Mucosa of descending colon (tissue), 3 donors: ENCODE data around the gene CETN2. TPM values are rescaled to one million over a fixed set of nuclear protein-coding genes. Genes with fewer than 3 reads are reported as not detected.

Source experiments
- ATAC-seq: fragments of 200-7000 bp; cut with Tn5 transposase; one replicate; pipeline ENCODE4 v1.9.1; 2020; ENCODE audit warnings: mild to moderate bottlenecking, moderate library complexity
- DNase-seq, 3 donors: peaks; one replicate each; pipeline ENCODE4 v3.0.0-alpha.2; 2020
- H3K36me3 ChIP-seq: fragments of 200-600 bp; one replicate; pipeline ENCODE4 v1.8.0; 2021; ENCODE audit warnings: low read depth, mild to moderate bottlenecking
- H3K4me1 ChIP-seq: fragments of 200-600 bp; one replicate; pipeline ENCODE4 v1.8.0; 2021; ENCODE audit warnings: low read depth, mild to moderate bottlenecking
- H3K4me3 ChIP-seq: fragments of 200-600 bp; one replicate; pipeline ENCODE4 v1.8.0; 2021; ENCODE audit warnings: mild to moderate bottlenecking
- H3K9me3 ChIP-seq: fragments of 200-600 bp; one replicate; pipeline ENCODE4 v1.8.0; 2021; ENCODE audit warnings: mild to moderate bottlenecking
- intact Hi-C, 2 donors: fragments of 100-400 bp; cut with DNase I in 1 of 2; cut with micrococcal nuclease in 1 of 2; formaldehyde crosslinking; loops; one replicate each; pipeline versions ENCODE4 v1.11.0 to v1.11.1; 2022; cut with DNase I, micrococcal nuclease
- total RNA-seq, 3 donors: library from RNA; stranded (reverse); fragmentation: NEBNext Ultra II Directional in 2 of 3; extraction: Animal tissue kit (Norgen Biotek cat#: 25700) in 2 of 3; gene quantifications; one replicate each; pipeline versions ENCODE4 v1.2.1 to v1.2.4, GENCODE V29; 2021 to 2023
- TF ChIP-seq, protein P1 (sequence below): fragments of 200-600 bp; IDR thresholded peaks from one replicate; pipeline ENCODE4 v1.8.0; 2022; ENCODE audit warnings: antibody characterized with exemption, mild to moderate bottlenecking
- donor health status: DM: no; HTN: no; CAD: no; lungs with moderate emphysema.
- donor health status: DM: no; HTN: no; CAD: no.
- donor health status: DM: no; HTN: yes; CAD: no.

CETN2 gene
- total RNA-seq, 3 donors from 2014 or later: 10.9 to 25.3 (median 17.7) TPM

DNA sequence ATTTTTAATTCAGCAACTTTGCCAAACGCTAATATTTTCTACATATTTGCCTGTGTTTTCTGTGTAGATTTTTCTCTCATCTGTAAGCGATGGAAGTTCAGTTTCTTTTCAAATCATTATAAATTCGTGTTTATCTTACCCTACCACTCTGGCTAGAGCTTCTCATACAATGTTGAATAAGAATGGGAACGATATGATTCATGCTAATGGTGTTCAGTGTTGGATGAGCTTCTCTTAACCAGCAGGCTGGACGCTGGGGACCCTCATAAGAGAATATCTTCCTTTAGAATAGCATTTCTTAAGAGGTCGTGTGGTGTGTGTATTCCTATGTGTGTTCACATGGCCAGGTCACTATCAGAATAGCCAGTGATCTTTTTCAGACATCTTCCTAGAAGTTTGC is 31.3 kb upstream of the CETN2 start:
- ATAC-seq: no peak
- TF ChIP-seq, protein P1, sequence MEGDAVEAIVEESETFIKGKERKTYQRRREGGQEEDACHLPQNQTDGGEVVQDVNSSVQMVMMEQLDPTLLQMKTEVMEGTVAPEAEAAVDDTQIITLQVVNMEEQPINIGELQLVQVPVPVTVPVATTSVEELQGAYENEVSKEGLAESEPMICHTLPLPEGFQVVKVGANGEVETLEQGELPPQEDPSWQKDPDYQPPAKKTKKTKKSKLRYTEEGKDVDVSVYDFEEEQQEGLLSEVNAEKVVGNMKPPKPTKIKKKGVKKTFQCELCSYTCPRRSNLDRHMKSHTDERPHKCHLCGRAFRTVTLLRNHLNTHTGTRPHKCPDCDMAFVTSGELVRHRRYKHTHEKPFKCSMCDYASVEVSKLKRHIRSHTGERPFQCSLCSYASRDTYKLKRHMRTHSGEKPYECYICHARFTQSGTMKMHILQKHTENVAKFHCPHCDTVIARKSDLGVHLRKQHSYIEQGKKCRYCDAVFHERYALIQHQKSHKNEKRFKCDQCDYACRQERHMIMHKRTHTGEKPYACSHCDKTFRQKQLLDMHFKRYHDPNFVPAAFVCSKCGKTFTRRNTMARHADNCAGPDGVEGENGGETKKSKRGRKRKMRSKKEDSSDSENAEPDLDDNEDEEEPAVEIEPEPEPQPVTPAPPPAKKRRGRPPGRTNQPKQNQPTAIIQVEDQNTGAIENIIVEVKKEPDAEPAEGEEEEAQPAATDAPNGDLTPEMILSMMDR: no peak

DNA sequence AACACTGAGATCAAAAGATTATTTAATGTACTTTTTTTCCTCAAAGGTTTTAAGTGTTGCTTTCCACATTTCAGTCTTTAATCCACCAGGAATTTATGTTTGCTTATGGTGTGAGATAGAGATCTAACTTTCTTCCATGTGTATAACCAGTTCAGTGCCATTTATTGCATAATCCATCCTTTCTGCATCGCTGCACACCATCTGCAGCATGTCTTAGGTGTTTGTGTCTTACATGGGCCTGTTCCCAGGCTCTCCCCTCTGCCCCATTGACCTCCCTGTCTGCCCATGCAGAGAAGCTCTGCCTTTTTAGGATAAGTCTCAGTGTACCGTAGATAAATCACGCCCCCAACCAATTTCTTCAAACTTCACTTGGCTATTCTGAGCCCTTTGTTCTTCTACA is 30.6 kb upstream of the CETN2 start:
- Histone ChIP-seq H3K4me3 (no peak overlapping the region), H3K4me1 (no peaks in the 10 kb centered on the region), H3K36me3 (no peaks in the 10 kb centered on the region), H3K9me3 (no peaks in the 10 kb centered on the region)
- TF ChIP-seq, protein P1: no peak
- DNase-seq: no peak
- ATAC-seq: no peak
- intact Hi-C loops: no loop called here

More for the DNA sequence above, 31.3 kb upstream of the CETN2 start:
- Histone ChIP-seq H3K4me3 (no peak overlapping the region), H3K36me3 (no peaks in the 10 kb centered on the region), H3K9me3 (no peaks in the 10 kb centered on the region), H3K4me1 (no peaks in the 10 kb centered on the region)
- no peak for DNase-seq
- intact Hi-C loops: no loop called here

DNA sequence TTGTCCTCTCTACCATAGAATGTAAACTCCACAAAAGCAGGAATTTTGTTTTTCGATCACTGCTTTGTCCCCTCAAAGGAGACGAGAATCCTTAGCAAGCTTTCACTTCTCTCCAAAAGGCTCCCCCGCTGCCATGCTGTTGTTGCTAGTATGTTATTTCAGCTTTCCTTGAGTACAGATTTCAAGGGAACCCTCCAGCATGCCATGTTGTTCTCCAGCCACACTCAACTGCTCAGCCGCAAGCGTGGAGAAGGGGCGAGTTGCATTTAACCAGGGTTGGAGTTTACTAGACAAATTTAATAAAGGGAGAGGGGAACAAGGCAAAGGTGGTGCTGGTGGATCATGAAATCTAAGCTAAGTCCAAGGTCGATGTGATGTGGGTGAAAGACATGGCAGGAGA is 23.4 kb upstream of the CETN2 start:
- Histone ChIP-seq H3K36me3 (no peaks in the 10 kb centered on the region), H3K9me3 (no peaks in the 10 kb centered on the region), H3K4me1 (no peaks in the 10 kb centered on the region), H3K4me3 (no peak overlapping the region)
- ATAC-seq: no peak
- intact Hi-C loops: no loop called here
- TF ChIP-seq, protein P1: no peak
- no peak for DNase-seq

DNA sequence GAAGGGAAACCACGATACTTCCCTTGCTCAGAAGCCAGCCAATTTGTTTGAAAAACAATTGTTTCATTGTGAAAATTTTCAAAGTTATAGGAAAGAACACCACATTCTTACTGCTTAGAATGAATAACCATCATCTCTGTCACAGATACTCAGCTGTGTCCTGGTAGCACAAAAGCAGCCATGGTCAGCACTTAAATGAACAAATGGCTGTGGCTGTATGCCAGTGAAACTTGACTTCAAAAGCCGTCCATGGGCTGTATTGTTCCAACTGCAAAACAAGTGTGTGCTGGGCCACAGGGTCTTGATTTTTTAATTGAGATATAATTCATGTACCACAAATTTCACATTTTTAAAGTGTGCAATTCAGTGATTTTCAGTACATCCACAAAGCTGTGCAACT is 19.9 kb upstream of the CETN2 start:
- no peaks in the 10 kb centered on the region for H3K9me3 ChIP-seq
- no peaks in the 10 kb centered on the region for H3K4me1 ChIP-seq
- intact Hi-C loops: no loop called here
- H3K36me3 ChIP-seq: no peaks in the 10 kb centered on the region
- TF ChIP-seq, protein P1: no peak
- no peak for ATAC-seq
- DNase-seq: no peak
- no peak overlapping the region for H3K4me3 ChIP-seq

DNA sequence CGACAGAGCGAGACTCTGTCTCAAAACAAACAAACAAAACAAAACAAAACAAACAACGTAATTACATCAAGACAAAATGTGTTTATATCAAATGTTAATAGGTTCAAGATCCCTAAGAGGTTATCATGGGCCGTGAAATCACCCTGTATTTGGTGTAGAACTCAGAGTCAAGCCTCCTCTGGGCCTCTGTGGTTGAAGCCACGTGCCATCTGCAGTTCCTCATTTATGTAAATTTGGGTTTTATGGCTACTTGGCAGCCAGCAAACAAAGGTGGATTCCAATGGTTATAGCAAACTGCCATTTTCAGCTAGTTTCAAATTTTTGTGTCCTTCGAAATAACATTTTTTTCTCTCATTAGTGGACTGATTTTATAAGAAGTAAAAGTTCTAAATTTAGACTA is 16.7 kb upstream of the CETN2 start:
- no peak for ATAC-seq
- H3K4me3 ChIP-seq: no peak overlapping the region
- H3K36me3 ChIP-seq: no peaks in the 10 kb centered on the region
- DNase-seq: no peak
- intact Hi-C loops: no loop called here
- H3K4me1 ChIP-seq: no peaks in the 10 kb centered on the region
- H3K9me3 ChIP-seq: no peaks in the 10 kb centered on the region
- TF ChIP-seq, protein P1: no peak

DNA sequence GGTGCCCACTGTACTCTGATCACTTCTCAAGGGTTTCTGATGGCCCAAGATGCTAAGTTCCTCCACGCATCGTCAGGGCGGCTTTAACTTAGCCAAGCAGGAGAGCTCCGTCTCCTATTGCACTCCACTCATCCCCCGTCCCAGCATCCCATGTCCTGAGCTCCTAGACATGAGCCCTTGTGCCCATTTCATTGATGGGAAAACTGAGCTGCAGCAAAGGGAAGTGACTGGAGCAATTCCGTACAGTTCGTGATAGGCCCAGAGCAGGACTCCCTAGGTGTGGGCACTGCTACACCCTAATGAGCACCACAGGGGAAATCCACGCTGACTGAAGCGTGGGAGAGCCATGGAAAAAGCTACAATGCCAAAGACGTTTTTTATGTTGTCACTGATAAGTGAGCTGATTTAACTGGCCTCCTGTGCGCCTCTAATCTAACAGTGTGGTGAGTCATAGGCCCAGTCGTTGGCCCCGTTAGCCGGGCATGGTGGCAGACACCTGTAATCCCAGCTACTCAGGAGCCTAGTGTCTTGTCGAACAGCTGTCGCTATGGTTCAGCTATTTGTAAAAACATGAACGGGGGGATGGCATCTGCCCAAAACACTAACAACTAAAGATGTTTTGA is 15.2 kb upstream of the CETN2 start:
- TF ChIP-seq, protein P1: no peak
- Histone ChIP-seq H3K36me3 (no peaks in the 10 kb centered on the region), H3K4me3 (no peak overlapping the region), H3K4me1 (no peaks in the 10 kb centered on the region), H3K9me3 (no peaks in the 10 kb centered on the region)
- no peak for DNase-seq
- intact Hi-C loops: no loop called here
- ATAC-seq: no peak
